Measurements from ENCODE around the gene STARD5. TPM values are rescaled to one million over a fixed set of nuclear protein-coding genes. Genes with fewer than 3 reads are reported as not detected.

STARD5 gene
- 19.0 and 20.5 TPM in 2 replicates for polyA plus RNA-seq (2011; rRNA removed)
- polyA minus RNA-seq (2011; rRNA and poly(A)+ RNA removed): 17.4 and 21.2 TPM in 2 replicates

- peak; percentile 88 for DNase-seq (ENCODE audit: low read depth, low spot score)
- Histone ChIP-seq H3K4me3 (ENCODE audit: low read depth, low read length) (peak within 1 kb of the TSS; percentile 95), H3K27me3 (ENCODE audit: control insufficient read depth, insufficient read depth, low read length) (no peaks in the 10 kb centered on the region), H3K27ac (ENCODE audit: low read depth, low read length) (peak within 1 kb of the TSS; percentile 34), H3K9me3 (ENCODE audit: control insufficient read depth, insufficient read depth, low read length) (no peaks in the 10 kb centered on the region; the same call in 1 of the 2 replicates)
- TF ChIP-seq CTCF (IDR thresholded peaks at IDR 0.05; ENCODE audit: low read depth, low read length): no peak
- ChIA-PET CTCF (interaction anchor here (1.2 to 2.8 kb wide), 3 partner anchors 13 to 58 kb away, joined by 3 to 8 read pairs (median 4); no protein-coding TSS in a partner anchor), POLR2A (interaction anchor here (0.6 to 1.2 kb wide), 8 partner anchors 11 to 232 kb away, joined by 3 to 14 read pairs (median 4); no protein-coding TSS in a partner anchor)
Observed at GRCh38 chr15:81323944-81324881, at the start of gene STARD5. Gene STARD5 (minus strand): TSS chr15:81324141. CDS start chr15:81324099, 42 bp downstream.

- Histone ChIP-seq H3K9me3 (ENCODE audit: control insufficient read depth, insufficient read depth, low read length) (no peaks in the 10 kb centered on the region), H3K4me3 (ENCODE audit: low read depth, low read length) (no peak overlapping the region), H3K27me3 (ENCODE audit: control insufficient read depth, insufficient read depth, low read length) (peaks cover 14% of the 10 kb centered on the region), H3K27ac (ENCODE audit: low read depth, low read length) (no peak overlapping the region)
- DNase-seq (ENCODE audit: low read depth, low spot score): no peak
- TF ChIP-seq CTCF (IDR thresholded peaks at IDR 0.05; ENCODE audit: low read depth, low read length): no peak
- ChIA-PET CTCF (interaction anchor here (1.5 kb wide), 1 partner anchor 107 kb away, joined by 3 read pairs; no protein-coding TSS in a partner anchor), POLR2A (no interaction called here)
Observed at GRCh38 chr15:81373176-81373575, 49.2 kb upstream of the STARD5 start.

GRCh38 chr15:81372575-81372974 lies 48.6 kb upstream of the STARD5 start:
- DNase-seq (ENCODE audit: low read depth, low spot score): no peak
- ChIA-PET POLR2A (no interaction called here), CTCF (interaction anchor here (1.5 kb wide), 1 partner anchor 107 kb away, joined by 3 read pairs; no protein-coding TSS in a partner anchor)
- H3K9me3 ChIP-seq (ENCODE audit: control insufficient read depth, insufficient read depth, low read length): no peaks in the 10 kb centered on the region
- H3K27me3 ChIP-seq (ENCODE audit: control insufficient read depth, insufficient read depth, low read length): peaks cover 14% of the 10 kb centered on the region
- TF ChIP-seq CTCF (IDR thresholded peaks at IDR 0.05; ENCODE audit: low read depth, low read length): no peak
- H3K4me3 ChIP-seq (ENCODE audit: low read depth, low read length): no peak overlapping the region
- H3K27ac ChIP-seq (ENCODE audit: low read depth, low read length): no peak overlapping the region

- POLR2A ChIA-PET: no interaction called here
- Histone ChIP-seq H3K27me3 (ENCODE audit: control insufficient read depth, insufficient read depth, low read length) (no peaks in the 10 kb centered on the region), H3K4me3 (ENCODE audit: low read depth, low read length) (no peak overlapping the region), H3K27ac (ENCODE audit: low read depth, low read length) (no peak overlapping the region), H3K9me3 (ENCODE audit: control insufficient read depth, insufficient read depth, low read length) (no peaks in the 10 kb centered on the region)
- CTCF ChIA-PET: no interaction called here
- no peak for DNase-seq (ENCODE audit: low read depth, low spot score)
- no peak for TF ChIP-seq CTCF (IDR thresholded peaks at IDR 0.05; ENCODE audit: low read depth, low read length)
Observed at GRCh38 chr15:81363718-81364500, 40.0 kb upstream of the STARD5 start.

Data from AG04450 (cell line).